GM18907 (cell line): ENCODE results near the gene TAGLN3.

Experiments used
- ATAC-seq: cut with Tn5 transposase; IDR thresholded peaks from one replicate; pipeline ENCODE4 v1.9.1; 2021; ENCODE audit warnings: mild to moderate bottlenecking, moderate library complexity; ENCODE audit not compliant: unreplicated experiment

The TAGLN3 gene

GRCh38 chr3:111976254-111976653 lies 22.5 kb upstream of the TAGLN3 start:
- no peak for ATAC-seq

GRCh38 chr3:111978583-111979433 lies 19.9 kb upstream of the TAGLN3 start, which contains the start of gene ABHD10:
ABHD10 (plus strand) TSS chr3:111979026; CDS start chr3:111979062, 36 bp downstream.
- peak; percentile 97 for ATAC-seq

- ATAC-seq = peak; percentile 39
Observed at GRCh38 chr3:111979434-111980038, 19.2 kb upstream of the TAGLN3 start.

- no peak for ATAC-seq
Observed at GRCh38 chr3:111980716-111981456, 17.8 kb upstream of the TAGLN3 start.

DNA sequence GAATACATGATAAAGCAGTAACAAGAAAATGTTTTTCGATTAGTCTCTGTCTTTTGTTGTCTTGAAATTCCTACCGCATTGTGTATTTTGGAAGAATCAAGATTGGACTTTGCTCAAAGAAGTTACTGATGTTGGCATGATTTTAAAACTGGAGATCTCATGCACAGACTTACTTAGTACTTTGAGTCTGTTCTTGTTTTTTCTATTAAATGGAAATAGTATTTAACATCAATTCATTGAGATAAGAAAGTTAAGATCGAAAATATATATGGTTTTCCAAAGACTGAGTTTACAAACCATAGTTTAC lies 17.3 kb upstream of the TAGLN3 start:
- no peak for ATAC-seq

- ATAC-seq = no peak
Observed at GRCh38 chr3:111984636-111985298, 14.0 kb upstream of the TAGLN3 start.

DNA sequence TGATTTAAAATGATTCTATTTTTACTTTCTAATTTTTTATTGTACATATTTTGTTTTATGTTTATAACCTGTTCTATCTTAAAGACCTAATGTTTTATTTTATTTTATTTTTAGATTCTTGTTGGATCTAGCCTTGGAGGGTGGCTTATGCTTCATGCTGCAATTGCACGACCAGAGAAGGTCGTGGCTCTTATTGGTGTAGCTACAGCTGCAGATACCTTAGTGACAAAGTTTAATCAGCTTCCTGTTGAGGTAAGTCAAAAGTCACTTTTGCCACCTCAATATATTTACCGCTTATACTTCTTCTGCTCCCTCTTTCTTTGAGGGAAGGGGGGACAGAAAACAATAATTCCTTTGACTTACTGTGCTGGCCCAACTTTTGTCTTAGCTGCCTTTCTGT lies 11.9 kb upstream of the TAGLN3 start:
- ATAC-seq = no peak

GRCh38 chr3:111989061-111989678 lies 9.6 kb upstream of the TAGLN3 start:
- ATAC-seq = peak; percentile 93

DNA sequence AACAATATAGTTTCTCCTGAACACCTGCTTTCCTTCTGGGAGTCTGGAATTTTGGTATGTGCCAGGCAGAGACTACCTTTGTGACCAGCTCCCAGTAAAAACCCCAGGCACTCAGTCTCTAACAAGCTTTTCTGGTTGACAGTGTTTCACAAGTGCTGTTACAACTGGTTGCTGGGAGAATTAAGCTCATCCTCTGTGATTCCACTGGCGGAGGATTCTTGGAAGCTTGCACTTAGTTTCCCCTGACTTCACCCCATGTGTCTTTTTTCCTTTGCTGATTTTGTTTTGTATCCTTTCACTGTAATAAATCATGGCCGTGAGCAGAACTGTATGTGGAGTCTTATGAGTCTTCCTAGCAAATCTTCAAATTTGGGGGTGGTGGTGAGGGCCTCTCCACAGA lies 5.7 kb upstream of the TAGLN3 start:
- no peak for ATAC-seq

- no peak for ATAC-seq
Observed at GRCh38 chr3:111999484-112000324, 982 bp downstream of the TAGLN3 start.

DNA sequence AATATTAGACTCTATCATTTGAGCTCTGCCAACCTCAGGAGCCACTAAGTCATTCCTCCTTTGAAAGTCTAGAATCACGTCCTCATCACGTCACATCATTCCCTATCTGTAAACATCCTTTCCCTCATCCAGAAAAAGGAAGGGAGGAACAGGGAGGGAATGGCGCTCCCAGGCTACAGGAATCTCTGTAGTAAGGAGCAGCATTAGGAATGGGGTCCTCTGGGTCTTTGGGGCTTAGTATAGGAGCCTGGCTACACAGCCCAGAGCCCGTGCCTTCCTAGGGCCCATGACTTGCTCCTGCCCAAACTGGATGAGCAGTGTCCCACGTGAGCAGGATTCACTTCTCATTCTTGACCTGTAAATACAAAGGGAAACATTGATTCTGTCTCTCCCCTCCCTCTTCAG lies 1.6 kb downstream of the TAGLN3 start:
- no peak for ATAC-seq

- no peak for ATAC-seq
Observed at GRCh38 chr3:112000966-112001365, 2.2 kb downstream of the TAGLN3 start.

GRCh38 chr3:112001526-112001925 lies 2.8 kb downstream of the TAGLN3 start:
- no peak for ATAC-seq

- no peak for ATAC-seq
Observed at GRCh38 chr3:112002096-112002971, 3.6 kb downstream of the TAGLN3 start.

GRCh38 chr3:112003321-112004080 lies 4.8 kb downstream of the TAGLN3 start:
- no peak for ATAC-seq

GRCh38 chr3:112004187-112004586 lies 5.5 kb downstream of the TAGLN3 start:
- no peak for ATAC-seq

DNA sequence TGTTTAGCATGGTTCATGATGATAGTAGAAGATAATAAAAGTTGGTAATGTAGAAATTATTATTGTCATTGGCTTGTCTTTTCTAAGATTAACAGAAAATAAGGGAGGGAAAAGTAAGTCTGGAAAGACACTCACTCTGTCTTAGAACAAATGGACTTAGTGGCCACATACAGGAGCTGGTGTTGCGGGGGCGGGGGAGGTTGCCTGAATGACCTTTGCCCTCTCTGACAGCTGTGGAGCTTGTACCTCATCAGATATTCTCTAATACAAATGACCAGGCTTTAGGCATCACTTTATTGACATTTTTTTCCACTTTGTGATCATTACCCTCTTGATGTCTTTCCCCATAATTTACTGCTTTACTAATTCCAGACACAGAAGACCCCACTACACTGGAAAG lies 5.9 kb downstream of the TAGLN3 start:
- no peak for ATAC-seq

DNA sequence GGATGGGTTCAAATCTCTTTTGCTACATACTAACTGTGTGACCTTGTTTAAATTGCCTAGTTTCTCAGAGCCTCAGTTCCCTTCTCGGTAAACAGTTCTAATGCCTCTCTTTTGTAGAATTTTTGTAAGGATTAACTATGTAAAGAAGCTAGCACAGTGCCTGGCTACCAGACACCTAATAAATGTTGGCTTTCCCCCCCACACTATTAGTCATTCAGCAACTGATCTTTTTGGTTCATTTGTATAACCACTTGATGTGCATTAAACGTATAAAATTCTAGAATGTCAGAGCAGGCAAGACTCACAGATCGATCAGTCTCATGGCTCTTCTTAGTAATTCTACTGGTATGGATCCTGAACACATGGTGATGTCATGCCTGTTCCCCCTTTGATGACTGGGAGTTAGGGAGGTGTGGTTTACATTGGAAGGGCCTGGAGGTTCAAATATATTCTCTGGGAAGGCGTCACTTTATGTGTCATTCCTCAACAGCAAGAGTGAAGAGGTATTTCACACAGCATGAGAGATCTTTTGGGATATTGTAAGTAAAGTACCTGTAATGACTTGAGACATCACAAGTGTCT lies 6.5 kb downstream of the TAGLN3 start:
- ATAC-seq = no peak
